Stimulated activated CD8-positive, alpha-beta memory T cell treated with anti-CD3 and anti-CD28 coated beads, Interleukin-12 subunit alpha, Interleukin-12 subunit beta, amount 100 ng/mL, for 4 hours (primary cell): Measurements from ENCODE around the gene DIP2A.
"Not testable (repeated sequence)": the region's sequence is repeated elsewhere in the genome, so short reads cannot be mapped to it uniquely, and the experiment has no call there.

ENCODE experiments used
- DNase-seq: peaks from one replicate; pipeline ENCODE4 v3.0.0-alpha.2; 2020; ENCODE audit warnings: low read depth

DIP2A gene

GRCh38 chr21:46425041-46425440 is 33.6 kb upstream of the DIP2A start:
- DNase-seq: no peak

DNA sequence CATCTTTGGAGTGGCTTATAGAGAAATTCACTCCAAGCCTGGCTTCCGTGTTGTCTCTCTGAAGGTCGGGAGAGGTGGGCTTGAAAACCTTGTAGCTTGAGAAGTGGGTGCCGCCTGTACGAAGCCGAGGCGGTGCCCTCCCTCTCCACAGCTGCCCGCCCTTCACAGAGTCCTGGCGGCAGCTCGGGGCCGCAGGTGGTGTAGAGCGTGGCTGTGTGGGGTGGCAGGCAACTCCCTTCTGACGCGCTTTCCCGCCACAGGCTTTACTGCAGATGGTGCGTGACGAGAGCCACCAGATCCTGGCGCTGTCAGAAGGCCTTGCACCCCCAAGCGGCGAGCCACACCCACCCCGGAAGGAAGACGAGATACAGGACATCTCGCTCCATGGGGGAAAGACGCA is 33.1 kb upstream of the DIP2A start:
- peak; percentile 32 for DNase-seq

GRCh38 chr21:46426313-46427046 is 32.2 kb upstream of the DIP2A start:
- no peak for DNase-seq

GRCh38 chr21:46427516-46427915 is 31.2 kb upstream of the DIP2A start:
- no peak for DNase-seq

DNA sequence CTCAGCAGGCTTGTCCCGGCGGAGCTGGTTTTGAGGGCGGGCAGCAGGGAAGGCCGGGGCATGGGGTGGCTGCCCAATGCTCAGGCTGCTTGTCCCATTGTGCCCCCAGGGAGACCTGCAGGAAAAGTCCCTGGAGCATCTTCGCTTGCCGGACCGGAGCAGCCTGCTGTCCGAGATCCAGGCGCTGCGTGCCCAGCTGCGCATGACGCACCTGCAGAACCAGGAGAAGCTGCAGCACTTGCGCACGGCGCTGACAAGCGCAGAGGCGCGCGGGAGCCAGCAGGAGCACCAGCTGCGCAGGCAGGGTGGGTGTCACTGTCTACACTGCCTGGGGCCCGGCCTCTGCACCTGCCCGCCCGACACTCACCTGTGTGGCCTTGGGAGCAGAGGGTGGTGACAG is 30.4 kb upstream of the DIP2A start:
- no peak for DNase-seq

GRCh38 chr21:46428987-46429710 is 29.5 kb upstream of the DIP2A start:
- DNase-seq: no peak

DNA sequence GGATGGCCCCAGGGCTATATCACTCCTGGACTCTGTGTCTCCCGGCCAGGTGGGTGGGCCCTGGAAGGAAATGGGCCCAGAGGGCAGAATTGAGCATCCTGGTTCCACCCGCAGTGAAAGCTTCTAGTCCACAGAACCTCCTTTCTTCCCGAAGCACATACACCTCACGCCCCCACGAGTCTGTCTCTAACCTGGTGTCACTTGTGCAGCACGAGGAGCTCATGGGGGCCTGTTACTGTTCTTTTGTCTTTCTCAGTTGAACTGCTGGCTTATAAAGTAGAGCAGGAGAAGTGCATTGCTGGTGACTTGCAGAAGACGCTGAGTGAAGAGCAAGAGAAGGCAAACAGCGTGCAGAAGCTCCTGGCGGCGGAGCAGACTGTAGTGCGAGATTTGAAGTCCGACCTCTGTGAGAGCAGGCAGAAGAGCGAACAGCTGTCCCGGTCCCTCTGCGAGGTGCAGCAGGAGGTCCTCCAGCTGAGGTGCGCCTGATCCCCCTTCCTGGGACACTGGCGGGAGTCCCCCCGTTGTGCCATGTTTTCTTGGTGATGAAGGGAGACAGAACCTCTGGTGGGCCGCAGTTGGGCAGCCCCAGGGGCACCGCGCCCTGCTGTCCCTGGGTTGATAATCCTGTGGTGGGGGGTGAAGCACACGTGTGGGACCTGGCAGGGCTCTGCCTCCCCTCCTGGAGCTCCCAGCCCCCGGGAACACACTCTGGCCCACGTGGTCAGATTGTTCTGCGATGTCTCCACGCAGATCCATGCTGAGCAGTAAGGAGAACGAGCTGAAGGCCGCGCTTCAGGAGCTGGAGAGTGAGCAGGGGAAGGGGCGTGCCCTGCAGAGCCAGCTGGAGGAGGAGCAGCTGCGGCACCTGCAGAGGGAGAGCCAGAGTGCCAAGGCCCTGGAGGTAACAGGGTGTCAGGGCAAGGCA is 28.7 kb upstream of the DIP2A start:
- no peak for DNase-seq

GRCh38 chr21:46431448-46431847 is 27.2 kb upstream of the DIP2A start:
- DNase-seq: no peak

GRCh38 chr21:46431884-46432488 is 26.7 kb upstream of the DIP2A start:
- no peak for DNase-seq

- DNase-seq: not testable (repeated sequence)
These were observed 25.6 kb upstream of the DIP2A start for GRCh38 chr21:46433116-46433515.

DNA sequence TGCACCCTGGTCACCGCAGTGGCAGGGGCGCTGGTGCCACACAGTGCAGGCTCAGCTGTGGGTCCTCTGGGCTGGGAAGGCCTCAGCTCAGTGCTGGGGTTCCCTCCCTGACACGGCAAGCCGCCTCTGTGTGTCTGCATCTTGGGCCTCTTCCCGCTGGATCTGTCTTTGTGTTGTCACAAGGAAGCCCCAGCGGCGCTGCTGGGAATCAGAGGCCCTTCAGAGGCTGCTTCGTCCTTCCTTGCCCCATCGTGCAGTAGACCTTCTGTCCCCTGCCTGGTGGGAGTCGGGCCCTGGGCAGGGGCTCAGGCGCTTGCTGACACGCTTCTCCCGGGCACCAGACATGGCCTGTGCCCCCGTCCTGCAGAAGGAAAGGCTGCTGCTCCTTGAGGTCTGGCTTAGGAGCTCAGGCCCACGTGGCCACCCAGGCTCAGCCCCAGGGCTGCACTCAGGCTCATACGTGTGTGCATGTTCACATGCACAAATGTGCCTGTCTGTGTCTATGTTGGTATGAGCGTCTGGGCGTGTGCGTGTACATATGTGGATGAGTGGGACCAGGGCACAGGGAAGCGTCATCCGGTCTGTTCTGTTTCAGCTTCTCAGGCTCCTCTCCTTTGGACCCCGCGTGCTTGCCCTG is 24.3 kb upstream of the DIP2A start:
- no peak for DNase-seq

GRCh38 chr21:46435786-46436227 is 22.9 kb upstream of the DIP2A start:
- no peak for DNase-seq

GRCh38 chr21:46436621-46437020 is 22.1 kb upstream of the DIP2A start:
- DNase-seq: no peak

GRCh38 chr21:46437096-46437498 is 21.6 kb upstream of the DIP2A start:
- DNase-seq: no peak

- DNase-seq: no peak
These were observed 21.2 kb upstream of the DIP2A start for GRCh38 chr21:46437511-46437910.

- no peak for DNase-seq
These were observed 20.4 kb upstream of the DIP2A start for GRCh38 chr21:46438241-46438640.

DNA sequence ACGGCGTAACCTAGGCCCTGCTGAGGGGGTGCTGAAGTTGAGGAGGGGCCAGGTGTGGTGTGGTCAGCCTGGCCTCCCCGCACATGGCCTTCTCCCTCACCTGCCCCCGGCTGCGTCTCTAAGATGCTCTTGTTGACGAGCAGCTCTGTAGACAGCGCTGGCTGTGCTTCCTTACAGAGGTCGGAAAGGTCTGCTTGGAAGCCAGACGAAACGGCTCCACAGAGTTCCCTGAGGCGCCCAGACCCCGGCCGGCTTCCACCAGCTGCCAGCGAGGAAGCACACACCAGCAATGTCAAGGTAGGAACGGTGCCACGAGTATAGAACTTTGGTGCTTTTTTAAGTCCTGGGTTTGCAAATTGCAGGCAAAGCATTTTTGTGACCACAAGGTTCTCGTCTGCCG is 18.8 kb upstream of the DIP2A start:
- no peak for DNase-seq

DNA sequence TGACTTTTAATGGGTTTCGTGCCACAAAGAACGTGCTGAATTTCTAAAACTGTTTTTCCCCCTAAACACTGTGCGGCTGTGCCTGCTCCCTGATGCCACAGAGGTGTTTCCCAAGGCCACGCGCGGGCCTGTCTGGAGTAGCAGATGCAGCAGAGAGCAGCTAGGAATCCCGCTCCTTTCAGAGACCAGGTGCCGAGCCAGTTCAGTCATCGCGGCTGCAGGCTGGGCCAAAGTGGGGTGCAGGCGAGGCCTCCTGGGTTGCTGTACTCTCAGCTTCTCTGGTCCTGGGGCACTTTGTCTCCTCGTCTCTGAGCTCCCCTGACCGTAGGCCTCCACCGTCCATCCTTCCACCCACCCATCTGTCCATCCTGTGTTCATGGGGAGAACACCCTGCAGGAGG is 17.4 kb upstream of the DIP2A start:
- DNase-seq: no peak

GRCh38 chr21:46441961-46442498 is 16.7 kb upstream of the DIP2A start:
- DNase-seq: no peak

GRCh38 chr21:46442938-46443337 is 15.8 kb upstream of the DIP2A start:
- DNase-seq: no peak

GRCh38 chr21:46443910-46444309 is 14.8 kb upstream of the DIP2A start:
- DNase-seq: no peak
